ENCODE measurements around the gene PPP2R2D.
"Not testable (repeated sequence)": the region's sequence is repeated elsewhere in the genome, so short reads cannot be mapped to it uniquely, and the experiment has no call there.

The PPP2R2D gene

GRCh38 chr10:131909014-131909808 is 8.4 kb downstream of the PPP2R2D start:
- ATAC-seq = no peak

GRCh38 chr10:131909929-131910328 is 9.1 kb downstream of the PPP2R2D start:
- no peak for ATAC-seq

- ATAC-seq = no peak
Observed at GRCh38 chr10:131910663-131911314, 10.0 kb downstream of the PPP2R2D start.

GRCh38 chr10:131911451-131911850 is 10.6 kb downstream of the PPP2R2D start:
- no peak for ATAC-seq

GRCh38 chr10:131912620-131913019 is 11.8 kb downstream of the PPP2R2D start:
- ATAC-seq = no peak

- no peak for ATAC-seq
Observed at GRCh38 chr10:131915484-131915883, 14.7 kb downstream of the PPP2R2D start.

- no peak for ATAC-seq
Observed at GRCh38 chr10:131915990-131916766, 15.4 kb downstream of the PPP2R2D start.

GRCh38 chr10:131916767-131917160 is 16.0 kb downstream of the PPP2R2D start:
- not testable (repeated sequence) for ATAC-seq

- ATAC-seq = not testable (repeated sequence)
Observed at GRCh38 chr10:131917496-131917895, 16.7 kb downstream of the PPP2R2D start.

GRCh38 chr10:131919461-131919860 is 18.7 kb downstream of the PPP2R2D start:
- not testable (repeated sequence) for ATAC-seq

- no peak for ATAC-seq
Observed at GRCh38 chr10:131920151-131920550, 19.3 kb downstream of the PPP2R2D start.

- no peak for ATAC-seq
Observed at GRCh38 chr10:131920693-131921092, 19.9 kb downstream of the PPP2R2D start.

GRCh38 chr10:131921184-131921583 is 20.4 kb downstream of the PPP2R2D start:
- peak in 1 of 2 donors; percentile 43 for ATAC-seq

- no peak for ATAC-seq
Observed at GRCh38 chr10:131923038-131923756, 22.4 kb downstream of the PPP2R2D start.

GRCh38 chr10:131925011-131925649 is 24.3 kb downstream of the PPP2R2D start:
- no peak for ATAC-seq

- no peak for ATAC-seq
Observed at GRCh38 chr10:131925716-131926115, 24.9 kb downstream of the PPP2R2D start.

- ATAC-seq = no peak
Observed at GRCh38 chr10:131926253-131926652, 25.4 kb downstream of the PPP2R2D start.

GRCh38 chr10:131926743-131927595 is 26.2 kb downstream of the PPP2R2D start:
- no peak for ATAC-seq

- ATAC-seq = peak; percentile 70 to 77
Observed at GRCh38 chr10:131928248-131929095, 27.7 kb downstream of the PPP2R2D start.
